HFFc6 (cell line): ENCODE results near the gene SUMO2. TPM values are rescaled to one million over a fixed set of nuclear protein-coding genes. Genes with fewer than 3 reads are reported as not detected.

Experiments
- DNase-seq: peaks from one replicate; pipeline ENCODE4 v3.0.0-alpha.2; 2018
- H3K27ac Mint-ChIP-seq: 2 replicates; pipeline ENCODE4 v1.8.0; 2020; ENCODE audit warnings: mild to moderate bottlenecking, mixed read lengths
- H3K27me3 Mint-ChIP-seq: 2 replicates; pipeline ENCODE4 v1.8.0; 2021; ENCODE audit warnings: mild to moderate bottlenecking, moderate library complexity, mixed read lengths; ENCODE audit not compliant: insufficient read depth
- H3K36me3 Mint-ChIP-seq: 2 replicates; pipeline ENCODE4 v1.8.0; 2021; ENCODE audit warnings: low read depth, mixed read lengths
- H3K4me1 Mint-ChIP-seq: 2 replicates; pipeline ENCODE4 v1.8.0; 2020; ENCODE audit warnings: low read depth, mixed read lengths
- H3K4me3 Mint-ChIP-seq: 2 replicates; pipeline ENCODE4 v1.8.0; 2020; ENCODE audit warnings: mild to moderate bottlenecking, moderate library complexity, mixed read lengths
- H3K9me3 Mint-ChIP-seq: 2 replicates; pipeline ENCODE4 v1.8.0; 2020; ENCODE audit warnings: mild to moderate bottlenecking, mixed read lengths
- CTCF ChIP-seq: fragments of 200-600 bp; sonication (generic); IDR thresholded peaks from 2 replicates; pipeline ENCODE4 v1.5.0; 2021; ENCODE audit warnings: antibody characterized with exemption, mild to moderate bottlenecking
- total RNA-seq, 6 experiments: library from RNA; stranded (reverse); fragmentation: NEBNext Ultra II Directional; extraction: Animal tissue kit (Norgen Biotek cat#: 25700); gene quantifications; 2 replicates in 1 of 6; 3 replicates in 5 of 6; pipeline ENCODE4 v1.2.3, GENCODE V29; 2021

The SUMO2 gene
- total RNA-seq, 6 experiments from 2014 or later: 398 to 555 (median 512) TPM

GRCh38 chr17:75116737-75117136, 66.0 kb downstream of the SUMO2 start:
- no peak for DNase-seq
- Mint-ChIP-seq H3K27ac (no peak overlapping the region), H3K9me3 (no peaks in the 10 kb centered on the region), H3K4me1 (peaks cover 22% of the 10 kb centered on the region), H3K27me3 (peaks cover 6% of the 10 kb centered on the region), H3K36me3 (peaks cover 15% of the 10 kb centered on the region), H3K4me3 (no peak overlapping the region)
- TF ChIP-seq CTCF: no peak

Other genes starting within 250 kb of the SUMO2 start
- not detected for gene OTOP3, start 247.1 kb downstream of the SUMO2 start, total RNA-seq
- gene HID1, start 210.2 kb downstream of the SUMO2 start, total RNA-seq: under 1 TPM; 0.40 to 0.96 (median 0.56) TPM
- 10 to 100 TPM; 27.5 to 35.8 (median 30.4) TPM for gene CDR2L, start 195.3 kb downstream of the SUMO2 start, total RNA-seq
- 10 to 100 TPM; 39.2 to 50.6 (median 47.8) TPM for gene MRPL58, start 170.3 kb downstream of the SUMO2 start, total RNA-seq
- gene ATP5PD, start 136.0 kb downstream of the SUMO2 start, total RNA-seq: 100 to 1,000 TPM; 362 to 410 (median 386) TPM
- 10 to 100 TPM; 20.3 to 24.0 (median 21.3) TPM for gene KCTD2, start 135.7 kb downstream of the SUMO2 start, total RNA-seq
- 10 to 100 TPM; 13.9 to 25.0 (median 21.1) TPM for gene SLC16A5, start 95.0 kb downstream of the SUMO2 start, total RNA-seq
- gene ARMC7, start 73.0 kb downstream of the SUMO2 start, total RNA-seq: 10 to 100 TPM in 2 of 6 experiments, 1 to 10 TPM in 4; 9.1 to 11.7 (median 9.6) TPM
- gene NT5C, start 51.2 kb downstream of the SUMO2 start, total RNA-seq: 10 to 100 TPM; 30.4 to 41.7 (median 36.3) TPM
- 100 to 1,000 TPM; 236 to 276 (median 265) TPM for gene JPT1, start 28.4 kb downstream of the SUMO2 start, total RNA-seq
- 10 to 100 TPM; 38.0 to 47.8 (median 43.1) TPM for gene NUP85, start 22.7 kb upstream of the SUMO2 start, total RNA-seq
- gene GGA3, start 78.6 kb upstream of the SUMO2 start, total RNA-seq: 10 to 100 TPM; 23.2 to 26.5 (median 24.2) TPM
- 10 to 100 TPM; 58.2 to 64.7 (median 60.2) TPM for gene MRPS7, start 78.9 kb upstream of the SUMO2 start, total RNA-seq
- gene MIF4GD, start 88.3 kb upstream of the SUMO2 start, total RNA-seq: 10 to 100 TPM in 3 of 6 experiments, 1 to 10 TPM in 3; 8.8 to 10.8 (median 10.0) TPM
- 10 to 100 TPM in 1 of 6 experiments, 1 to 10 TPM in 5; 5.7 to 14.6 (median 7.1) TPM for gene SLC25A19, start 106.5 kb upstream of the SUMO2 start, total RNA-seq
- 100 to 1,000 TPM; 104 to 138 (median 116) TPM for gene GRB2, start 222.7 kb upstream of the SUMO2 start, total RNA-seq